HG03575 (cell line): Measurements from ENCODE around the gene C1orf105.
"Not testable (repeated sequence)": the region's sequence is repeated elsewhere in the genome, so short reads cannot be mapped to it uniquely, and the experiment has no call there.

Experiments
- ATAC-seq: cut with Tn5 transposase; IDR thresholded peaks from one replicate; pipeline ENCODE4 v1.9.1; 2021; ENCODE audit not compliant: unreplicated experiment, insufficient number of reproducible peaks, low FRiP score; ENCODE audit errors: extremely low read depth

Gene C1orf105

DNA sequence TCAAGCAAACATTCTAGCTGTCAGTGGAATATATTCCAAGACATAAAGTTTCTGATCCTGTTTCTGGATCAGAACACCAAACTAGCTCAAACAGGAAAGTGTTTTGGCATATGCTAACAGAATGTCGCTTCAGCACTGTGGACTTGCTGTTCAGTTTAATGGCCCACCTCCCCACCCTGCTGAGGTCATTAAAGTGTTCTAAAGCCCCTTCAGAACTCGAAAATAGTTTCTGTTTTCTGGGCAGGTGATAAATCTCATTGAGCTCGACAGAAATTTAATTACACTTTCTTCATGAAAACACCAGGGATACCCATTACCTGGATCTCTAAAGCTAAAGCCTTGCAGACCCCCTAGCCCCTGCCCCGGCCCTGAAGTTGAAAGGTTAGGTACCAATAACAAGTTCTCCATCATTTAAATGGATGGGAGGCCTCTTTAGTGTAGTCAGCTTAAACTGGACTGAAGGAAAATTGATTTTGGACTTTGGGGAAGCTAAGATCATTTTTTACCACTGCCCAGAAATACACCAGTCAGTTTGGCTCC, 3.9 kb upstream of the C1orf105 start:
- no peak for ATAC-seq

DNA sequence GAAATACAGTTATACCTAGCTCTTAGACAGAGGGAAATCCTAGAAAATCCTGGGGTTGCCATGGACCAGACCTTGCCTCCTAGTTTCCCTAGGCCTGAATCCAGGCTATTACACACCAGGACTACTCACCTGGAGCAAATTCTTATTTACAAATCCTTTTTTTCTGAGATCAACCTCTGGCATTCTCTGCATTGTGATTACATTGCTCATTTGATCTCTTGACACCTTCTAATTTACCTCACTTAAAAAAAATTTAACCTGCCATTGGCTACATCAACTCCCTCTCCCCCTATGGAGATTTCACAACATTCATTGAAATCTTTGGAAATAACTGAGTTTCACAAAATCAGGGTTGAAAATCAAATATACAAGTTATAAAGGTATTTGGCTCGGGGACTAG, 2.9 kb upstream of the C1orf105 start:
- ATAC-seq: no peak

DNA sequence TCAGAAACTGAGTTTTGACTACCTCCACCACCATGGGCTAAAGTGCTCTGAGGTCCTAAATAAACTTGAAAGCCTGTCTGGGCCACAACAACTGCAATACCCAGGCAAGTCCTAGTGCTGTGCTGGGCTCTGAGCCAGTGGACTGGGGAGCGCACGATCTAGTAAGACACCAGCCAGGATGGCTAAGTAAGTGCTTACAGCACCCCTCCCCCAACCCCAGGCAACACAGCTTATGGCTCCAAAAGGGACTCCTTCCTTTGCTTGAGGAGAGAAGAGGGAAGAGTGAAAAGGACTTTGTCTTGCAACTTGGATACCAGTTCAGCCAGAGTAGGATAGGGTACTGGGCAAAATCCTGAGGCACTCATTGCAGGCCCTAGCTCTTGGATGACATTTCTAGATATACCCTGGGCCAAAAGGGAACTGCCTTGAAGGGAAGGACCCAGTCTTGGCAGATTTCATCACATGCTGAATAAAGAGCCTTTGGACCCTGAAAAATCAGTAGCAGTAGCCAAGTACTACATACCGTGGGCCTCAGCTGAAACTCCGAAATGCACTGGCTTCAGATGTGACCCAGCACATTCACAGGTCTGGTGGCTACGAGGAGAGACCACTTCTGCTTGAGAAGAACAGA, 1.6 kb downstream of the C1orf105 start:
- no peak for ATAC-seq

DNA sequence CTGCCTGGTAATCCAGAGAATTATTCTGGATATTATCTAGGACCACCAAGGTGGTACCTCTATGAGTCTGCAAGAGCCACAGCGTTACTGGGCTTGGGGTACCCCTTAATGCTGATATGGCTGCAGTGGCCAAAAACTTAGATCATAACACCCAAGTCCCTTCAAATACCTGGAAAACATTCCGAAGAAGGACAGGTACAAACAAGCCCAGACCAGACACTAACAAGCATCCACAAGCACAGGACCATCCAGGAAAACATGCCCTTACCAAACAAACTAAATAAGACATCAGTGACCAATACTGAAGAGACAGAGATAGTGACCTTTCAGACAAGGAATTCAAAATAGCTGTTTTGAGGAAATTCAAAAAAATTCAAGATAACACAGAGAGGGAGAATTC, 2.9 kb downstream of the C1orf105 start:
- ATAC-seq: no peak

DNA sequence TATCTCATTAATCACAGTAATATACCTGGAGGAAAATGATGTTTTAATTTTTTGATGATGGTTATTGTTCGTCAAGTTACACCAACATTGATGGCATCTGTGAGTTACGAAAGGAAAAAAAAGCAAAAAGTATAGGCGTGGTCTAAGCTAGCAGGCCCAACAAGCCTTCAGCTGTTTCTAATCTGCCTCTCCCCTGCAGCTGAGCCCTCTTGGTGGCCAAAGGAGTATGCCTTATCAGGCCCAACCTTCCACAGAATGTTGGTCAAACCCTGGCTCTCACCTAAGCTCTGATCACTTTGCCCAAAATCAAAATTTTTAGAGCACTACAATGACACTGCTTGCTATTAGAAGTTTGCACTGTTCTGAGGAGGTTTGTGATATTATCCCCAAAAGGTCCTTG, 4.9 kb downstream of the C1orf105 start:
- no peak for ATAC-seq

DNA sequence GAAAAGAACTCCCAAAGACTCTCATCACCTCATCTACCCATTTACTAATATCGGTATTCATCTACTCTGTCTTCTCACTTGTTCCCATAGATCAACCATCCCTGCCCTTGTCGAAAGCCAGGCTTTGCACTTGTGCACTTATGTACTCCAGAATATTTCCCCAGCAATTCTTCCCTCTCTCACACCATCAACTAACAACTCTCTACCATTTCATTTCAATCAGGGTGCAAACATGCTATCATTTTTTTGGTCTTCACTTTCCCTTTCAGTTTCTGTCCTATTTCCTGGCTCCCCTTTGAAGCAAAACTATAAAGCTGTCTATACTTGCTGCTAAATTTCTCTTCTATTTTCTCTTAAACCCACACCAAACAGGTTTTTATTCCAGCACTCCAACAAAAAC, 6.7 kb downstream of the C1orf105 start:
- no peak for ATAC-seq

DNA sequence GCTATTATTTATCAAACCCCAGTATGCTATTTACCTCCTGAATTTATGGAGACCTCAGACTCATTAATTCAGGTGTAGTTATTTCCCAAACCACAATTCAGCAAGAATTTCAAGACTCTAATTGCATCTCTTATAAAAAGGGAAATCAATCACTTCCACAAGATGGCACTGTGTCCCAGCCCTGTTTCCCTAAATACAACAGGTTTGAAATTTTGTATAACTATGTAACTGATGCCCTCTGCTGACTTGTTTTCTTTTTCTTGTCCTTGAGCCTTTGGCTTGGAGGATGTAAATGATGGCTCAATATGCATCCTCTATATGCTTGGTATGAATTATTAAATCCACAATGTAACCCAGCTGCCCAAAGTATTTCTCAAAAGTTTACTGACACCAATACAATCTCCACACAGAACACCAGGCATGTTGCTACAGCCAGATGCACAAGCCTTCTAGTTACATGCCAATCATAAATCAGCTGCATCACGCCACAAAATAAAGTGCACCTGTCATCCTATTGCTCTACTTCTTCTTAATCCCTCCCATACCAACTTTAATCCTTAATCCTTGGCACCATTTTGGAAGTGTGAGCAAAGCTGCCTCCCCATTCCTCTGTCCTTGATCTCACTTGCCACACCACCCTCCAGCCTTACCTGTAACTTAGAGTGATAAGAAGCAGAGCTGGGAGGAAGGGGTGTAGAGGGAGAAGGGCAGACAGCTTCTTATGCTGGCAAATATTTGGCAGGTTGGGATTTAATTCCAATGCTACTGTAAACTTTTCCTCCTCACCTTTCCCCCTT, 9.0 kb downstream of the C1orf105 start:
- ATAC-seq: no peak

DNA sequence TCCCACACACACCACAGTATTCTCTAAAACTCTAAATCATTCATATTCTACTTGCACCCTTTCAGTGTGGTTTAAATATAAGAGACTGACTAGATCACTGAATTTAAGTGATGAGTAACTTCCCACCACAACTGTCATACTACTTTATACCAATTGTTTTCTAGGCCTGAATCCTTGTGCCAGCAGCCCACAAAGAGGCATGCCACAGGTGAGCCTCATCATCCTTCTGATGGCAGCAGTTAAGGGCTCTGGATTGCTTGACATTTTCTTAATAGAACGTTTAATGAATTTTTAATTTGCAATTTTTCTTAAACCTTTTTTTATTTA, 9.6 kb downstream of the C1orf105 start:
- ATAC-seq: no peak

DNA sequence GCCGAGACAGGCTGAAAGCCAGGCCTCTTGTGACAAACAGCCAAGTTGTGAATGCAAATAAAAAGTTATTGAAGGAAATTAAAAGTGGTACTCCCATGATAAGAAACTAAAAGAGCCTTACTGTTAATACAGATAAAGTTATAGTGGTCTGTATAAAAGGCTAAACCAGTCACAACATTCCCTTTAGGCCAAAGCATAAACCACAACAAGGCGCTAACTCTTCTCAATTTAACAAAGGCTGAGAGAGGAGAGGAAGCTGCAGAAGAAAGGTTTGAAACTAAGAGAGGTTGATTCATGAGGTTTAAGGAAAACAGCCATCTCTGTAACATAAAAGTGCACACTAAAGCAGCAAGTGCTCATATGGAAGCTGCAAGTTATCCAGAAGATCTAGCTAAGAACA, 10.7 kb downstream of the C1orf105 start:
- no peak for ATAC-seq

DNA sequence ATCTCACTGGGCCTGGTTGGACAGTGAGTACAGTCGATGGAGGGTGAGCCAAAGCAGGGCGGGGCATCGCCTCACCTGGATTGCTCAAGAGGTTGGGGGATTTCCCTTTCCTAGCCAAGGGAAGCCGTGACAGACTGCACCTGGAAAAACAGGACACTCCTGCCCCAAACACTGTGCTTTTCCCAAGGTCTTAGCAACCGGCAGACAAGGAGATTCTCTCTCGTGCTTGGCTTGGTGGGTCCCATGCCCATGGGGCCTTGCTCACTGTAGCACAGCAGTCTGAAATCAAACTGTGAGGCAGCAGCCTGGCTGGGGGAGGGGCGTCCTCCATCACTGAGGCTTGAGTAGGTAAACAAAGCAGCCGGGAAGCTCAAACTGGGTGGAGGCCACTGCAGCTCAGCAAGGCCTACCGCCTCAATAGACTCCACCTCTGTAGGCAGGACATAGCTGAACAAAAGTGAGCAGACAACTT, 11.3 kb downstream of the C1orf105 start:
- no peak for ATAC-seq

DNA sequence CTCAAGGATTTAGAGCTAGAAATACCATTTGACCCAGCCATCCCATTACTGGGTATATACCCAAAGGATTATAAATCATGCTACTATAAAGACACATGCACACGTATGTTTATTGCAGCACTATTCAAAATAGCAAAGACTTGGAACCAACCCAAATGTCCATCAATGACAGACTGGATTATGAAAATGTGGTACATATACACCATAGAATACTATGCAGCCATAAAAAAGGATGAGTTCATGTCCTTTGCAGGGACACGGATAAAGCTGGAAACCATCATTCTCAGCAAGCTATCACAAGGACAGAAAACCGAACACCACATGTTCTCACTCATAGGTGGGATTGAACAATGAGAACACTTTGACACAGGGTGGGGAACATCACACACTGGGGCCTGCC, 16.7 kb downstream of the C1orf105 start:
- ATAC-seq: not testable (repeated sequence)

DNA sequence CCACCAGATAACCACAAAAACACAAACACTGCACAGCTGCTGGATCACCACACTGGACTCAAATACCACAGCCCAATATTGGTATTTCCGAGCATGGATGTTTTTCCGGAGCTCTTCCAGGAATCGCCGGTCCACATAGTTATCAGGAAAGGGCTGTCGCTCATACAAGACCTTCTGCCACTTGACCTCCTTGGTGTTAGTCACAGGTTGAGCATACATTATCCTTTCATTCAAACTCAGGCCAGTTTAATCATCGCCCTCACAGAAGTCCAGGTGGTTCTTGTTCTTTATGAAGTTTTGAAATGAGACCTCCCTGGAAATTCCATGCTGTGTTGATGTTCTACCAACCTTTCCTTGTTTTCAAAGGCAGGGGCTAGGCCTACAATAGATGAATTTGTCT, 21.9 kb downstream of the C1orf105 start:
- no peak for ATAC-seq

DNA sequence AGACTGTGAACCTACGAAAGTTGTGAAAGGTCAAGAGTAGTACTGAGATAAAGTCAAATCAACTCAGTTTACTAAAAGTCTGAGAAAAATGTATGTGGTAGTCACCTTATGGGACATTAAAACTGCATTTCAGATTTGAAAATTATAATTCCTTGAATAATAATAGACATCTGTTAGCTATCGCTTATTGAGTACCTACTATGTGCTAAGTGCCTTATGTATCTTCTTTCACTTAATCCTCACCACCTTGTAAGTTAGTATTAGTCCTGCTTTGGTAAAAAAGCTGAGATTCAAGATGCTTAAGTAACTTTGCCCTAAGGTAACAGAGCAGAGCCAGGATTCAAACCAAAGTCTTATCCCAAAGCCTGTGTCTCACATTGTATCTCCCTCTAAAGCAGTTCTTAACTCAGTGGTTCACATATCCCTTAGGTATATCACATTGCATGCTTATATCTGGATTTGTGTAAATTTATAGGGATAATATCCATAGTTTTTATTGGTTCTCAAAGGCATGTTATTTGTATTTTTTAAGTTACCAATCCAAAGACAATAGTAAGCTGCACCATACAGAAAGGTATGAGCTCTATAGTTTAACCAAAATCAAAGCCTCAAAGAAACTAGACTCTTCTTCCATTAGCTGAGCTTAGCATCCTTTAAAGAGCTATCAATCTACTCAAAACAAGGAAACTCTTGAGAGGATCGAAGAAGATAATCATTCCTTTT, 22.5 kb downstream of the C1orf105 start:
- no peak for ATAC-seq

DNA sequence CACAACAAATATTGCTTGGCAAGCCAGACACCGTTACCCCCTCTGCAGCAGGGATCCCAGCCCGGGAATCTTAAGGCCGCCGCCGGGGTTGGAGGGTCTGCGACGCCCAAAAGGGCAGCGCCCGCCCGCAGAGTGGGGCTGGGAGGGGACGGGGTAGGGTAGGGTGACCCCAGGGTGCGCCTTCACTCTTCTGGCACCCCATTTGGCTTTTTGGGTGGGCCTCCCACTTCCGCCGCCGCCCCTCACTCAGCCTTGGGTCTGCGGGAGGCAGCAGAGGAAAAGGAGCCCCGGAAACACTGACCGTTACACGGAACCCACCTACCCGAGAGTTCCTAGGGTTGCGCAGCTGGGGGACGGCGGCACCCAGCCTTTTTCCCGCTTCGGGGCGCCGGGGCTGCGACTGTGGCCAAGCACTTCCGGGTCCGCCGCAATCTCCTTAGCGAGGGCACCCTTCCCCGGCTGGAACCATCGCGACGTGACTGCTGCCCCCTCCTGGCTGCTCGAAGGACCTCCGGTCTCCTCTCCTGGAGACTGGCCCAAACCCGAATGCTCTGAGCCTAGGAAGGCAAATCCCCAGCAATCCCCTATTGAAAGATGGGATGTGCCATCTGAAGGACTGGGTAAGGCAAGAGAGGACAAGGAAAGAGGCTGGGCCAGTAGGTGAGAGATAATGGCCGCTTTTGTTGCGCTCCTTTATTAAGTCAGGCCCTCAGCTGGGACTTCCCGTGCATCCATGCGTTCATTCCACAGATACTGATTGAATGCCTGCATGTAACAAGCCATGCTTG, 23.4 kb downstream of the C1orf105 start, which contains the start of gene PIGC:
PIGC (minus strand) TSS at position 404 of the 788 bp plus-strand sequence. CDS start 1,447 bp downstream, outside the sequence.
- peak; percentile 96 for ATAC-seq

DNA sequence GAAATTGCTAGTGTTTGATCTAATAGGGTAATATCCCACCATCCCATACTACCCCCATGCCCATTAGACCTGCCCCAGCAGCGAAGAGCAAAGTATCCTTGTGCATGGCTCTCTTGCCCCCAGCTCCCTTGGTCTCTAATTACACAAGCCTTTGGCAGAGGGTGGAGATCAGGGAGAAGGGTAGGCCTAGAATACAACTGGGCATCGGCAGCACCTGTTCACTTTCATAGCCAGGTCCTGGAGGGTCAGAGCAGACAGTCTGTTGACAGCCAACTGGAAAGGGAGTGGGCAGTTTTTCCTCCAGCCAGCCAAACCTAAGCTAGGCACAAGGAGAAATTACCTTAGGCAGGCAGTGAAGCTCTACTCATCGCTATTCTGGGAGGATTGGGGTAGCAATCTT, 26.1 kb downstream of the C1orf105 start:
- ATAC-seq: no peak

DNA sequence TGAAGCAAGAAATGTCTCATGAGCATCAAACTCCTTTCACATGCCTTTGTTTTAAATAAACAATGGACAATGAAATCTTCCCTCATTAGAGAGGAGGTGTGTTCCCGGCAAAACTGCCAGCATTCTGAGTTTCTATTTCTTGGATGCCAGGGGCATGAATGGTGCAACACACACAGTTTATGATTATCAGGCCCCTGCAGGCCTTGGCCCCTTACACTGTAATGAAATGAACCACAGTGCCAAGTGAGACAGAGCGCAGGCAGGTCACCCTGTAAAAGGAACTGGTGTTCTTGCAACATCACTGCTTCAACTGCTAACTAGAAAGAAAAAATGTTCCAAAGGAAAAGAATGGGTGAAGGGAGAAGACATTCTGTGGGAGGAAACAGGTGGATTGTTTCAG, 27.2 kb downstream of the C1orf105 start:
- no peak for ATAC-seq

DNA sequence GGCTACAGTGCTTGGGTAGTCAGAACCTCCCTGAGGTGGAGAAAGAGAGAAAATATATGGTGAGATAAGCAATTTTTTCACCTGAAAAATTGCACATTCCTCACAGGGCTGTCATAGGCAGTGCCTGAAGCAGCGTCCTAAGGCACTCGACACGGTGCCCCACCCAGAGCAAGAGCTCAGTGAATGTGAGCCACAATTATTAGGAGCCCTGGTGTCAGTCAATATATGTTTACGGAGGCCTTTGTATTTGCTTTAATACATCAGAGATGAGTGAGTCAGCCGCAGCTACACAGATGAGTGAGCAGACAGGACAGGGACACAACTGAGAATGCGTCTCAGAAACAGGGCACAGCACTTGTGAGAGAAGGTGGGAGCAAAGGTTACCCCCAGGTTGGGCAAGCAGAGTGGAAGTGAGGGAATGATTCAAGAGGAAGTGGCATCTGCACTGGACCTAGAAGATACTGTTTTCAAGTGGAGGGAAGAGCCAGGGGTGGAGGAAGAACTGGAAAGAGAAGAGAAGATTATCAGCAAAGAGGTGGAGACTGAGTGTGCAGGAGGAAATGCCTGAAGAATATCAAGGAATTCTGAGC, 28.6 kb downstream of the C1orf105 start:
- ATAC-seq: no peak

DNA sequence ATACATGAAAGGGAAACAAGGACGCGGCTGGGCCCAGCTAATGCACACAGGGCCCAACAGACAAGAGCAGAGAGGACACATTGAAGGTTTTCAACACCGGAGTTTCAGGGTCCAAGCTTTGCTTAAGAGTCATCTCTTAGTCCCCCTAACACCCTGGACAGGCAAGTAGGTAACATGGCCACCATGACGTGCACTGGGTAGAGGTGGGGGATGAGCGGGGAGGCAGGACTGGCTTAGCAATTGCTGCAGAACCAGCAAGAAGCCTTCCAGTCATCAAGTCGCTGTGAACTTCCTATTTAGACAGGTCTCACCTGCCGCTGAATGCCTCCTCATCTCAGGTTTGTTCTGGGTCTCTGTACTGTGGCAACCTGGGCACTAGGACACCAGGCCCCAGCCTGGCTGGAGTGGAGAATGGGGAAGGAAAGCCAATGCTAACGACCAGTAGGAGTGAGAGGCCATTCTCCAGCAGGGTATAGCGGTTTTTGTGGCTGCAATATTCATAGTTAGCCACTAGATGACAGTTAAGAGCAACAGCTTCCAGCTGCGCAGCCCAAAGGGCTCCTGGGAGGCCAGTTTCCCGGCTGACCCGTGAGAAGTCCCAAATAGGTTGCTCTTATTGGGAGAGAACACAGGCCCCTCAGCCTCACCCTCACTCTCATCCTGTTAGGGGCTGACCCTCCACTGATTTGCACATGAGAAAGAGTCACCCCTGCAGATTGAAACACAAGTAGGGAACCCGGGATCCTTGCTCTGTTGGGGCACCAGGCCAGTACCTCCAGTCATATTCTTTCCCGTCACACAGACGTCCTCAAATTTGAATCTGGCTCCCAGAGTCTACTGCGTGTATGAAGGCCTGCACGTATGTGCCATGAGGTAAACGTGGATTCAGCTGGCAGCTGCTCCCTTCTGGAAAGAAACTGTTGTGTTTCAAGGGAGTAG, 29.4 kb downstream of the C1orf105 start:
- no peak for ATAC-seq
